ENCODE measurements around the gene NBEAL2. TPM values are rescaled to one million over a fixed set of nuclear protein-coding genes. Genes with fewer than 3 reads are reported as not detected.

NBEAL2 gene
- total and polyA plus RNA-seq, 10 donors, result 44.0 to 271 (median 129) TPM

DNA sequence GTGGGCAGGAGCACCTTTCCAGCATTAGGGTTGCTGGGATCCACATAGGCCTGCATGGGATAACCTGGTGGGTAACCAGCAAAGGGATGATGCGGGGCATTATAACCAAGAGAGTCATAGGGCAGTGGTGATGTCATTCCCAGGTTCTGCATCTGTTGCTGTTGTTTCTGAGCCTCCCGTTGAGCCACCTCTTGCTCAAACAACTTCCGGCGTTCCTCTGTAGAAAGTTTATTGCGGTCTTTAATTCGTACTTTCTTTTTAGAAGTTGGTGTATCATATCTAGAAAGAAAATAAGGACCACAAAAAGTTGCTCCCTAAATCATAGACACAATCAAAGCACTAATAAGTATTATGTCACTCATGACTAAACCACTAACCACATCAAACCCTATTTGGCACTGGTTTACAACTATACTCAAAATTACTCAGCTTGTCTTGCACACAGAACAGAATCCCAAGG, 77.8 kb downstream of the NBEAL2 start:
- Histone ChIP-seq H3K27me3 (replicated peaks in 1 of 7) (no peaks in the 10 kb centered on the region), H3K27ac (peak overlapping the region in 5 of 8 donors; percentile 26 to 68 (median 65)), H3K36me3 (peaks cover 0 to 88% (median 35%) of the 10 kb centered on the region in 6 donors), H3K4me3 (peak overlapping the region in 1 of 8 donors; percentile 15), H3K9me3 (no peaks in the 10 kb centered on the region), H3K4me1 (peaks cover 0 to 37% (median 8%) of the 10 kb centered on the region in 6 donors)
- no peak for DNase-seq
- WGBS, 5 donors, result 60 to 77% (median 68%) methylated on average over 6 of the region's 6 CpGs
- peak in 1 of 3 donors; percentile 16 for TF ChIP-seq POLR2AphosphoS5 (IDR thresholded peaks at IDR 0.05)
- TF ChIP-seq POLR2A (IDR thresholded peaks at IDR 0.05), result no peak
- intact Hi-C loops (cut with DNase I; ENCODE audit: low total_unique reads), result no loop called here

Small RNAs within 50 kb of the gene (small RNA-seq; reads per million reads assigned to genes)
- gene MRPL57P3, result 0 reads per million in 4 donors

Other genes with a start within 250 kb of the NBEAL2 start
- gene MYL3, start 116.2 kb upstream of the NBEAL2 start, total RNA-seq, result 10 to 100 TPM in 2 of 7 donors, 1 to 10 TPM in 5; 1.9 to 16.2 (median 7.3) TPM
- gene MYL3, start 116.2 kb upstream of the NBEAL2 start, polyA plus RNA-seq, result 1 to 10 TPM; 2.6 to 6.7 (median 5.3) TPM
- 10 to 100 TPM in 6 of 7 donors, 1 to 10 TPM in 1; 5.1 to 38.7 (median 21.9) TPM for gene PTH1R, start 101.9 kb upstream of the NBEAL2 start, total RNA-seq
- 100 to 1,000 TPM in 1 of 3 donors, 10 to 100 TPM in 2; 61.8 to 190 (median 67.1) TPM for gene PTH1R, start 101.9 kb upstream of the NBEAL2 start, polyA plus RNA-seq
- gene CCDC12, start 2.9 kb upstream of the NBEAL2 start, total RNA-seq, result 10 to 100 TPM; 36.5 to 71.4 (median 54.7) TPM
- gene CCDC12, start 2.9 kb upstream of the NBEAL2 start, polyA plus RNA-seq, result 100 to 1,000 TPM in 2 of 3 donors, 10 to 100 TPM in 1; 93.5 to 124 (median 105) TPM
- gene SETD2, start 184.4 kb downstream of the NBEAL2 start, total RNA-seq, result 10 to 100 TPM; 55.3 to 94.0 (median 73.0) TPM
- gene SETD2, start 184.4 kb downstream of the NBEAL2 start, polyA plus RNA-seq, result 10 to 100 TPM; 10.4 to 15.1 (median 11.3) TPM

Measured in spleen (tissue), 11 donors.